NCI-H774 (cell line): ENCODE data around the gene TEX22.
A peak's percentile ranks its signal among the peaks of the same experiment; 100 is the strongest.

ENCODE experiments used
- DNase-seq: peaks from one replicate; lab custom pipeline; 2025; lab: John Stamatoyannopoulos, UW

The TEX22 gene

GRCh38 chr14:105384605-105385321 lies 13.6 kb upstream of the TEX22 start:
- DNase-seq = no peak

GRCh38 chr14:105385322-105385637 lies 13.1 kb upstream of the TEX22 start:
- DNase-seq = no peak

GRCh38 chr14:105385698-105386365 lies 12.5 kb upstream of the TEX22 start:
- no peak for DNase-seq

- no peak for DNase-seq
These were observed 11.5 kb upstream of the TEX22 start for GRCh38 chr14:105386581-105387529.

DNA sequence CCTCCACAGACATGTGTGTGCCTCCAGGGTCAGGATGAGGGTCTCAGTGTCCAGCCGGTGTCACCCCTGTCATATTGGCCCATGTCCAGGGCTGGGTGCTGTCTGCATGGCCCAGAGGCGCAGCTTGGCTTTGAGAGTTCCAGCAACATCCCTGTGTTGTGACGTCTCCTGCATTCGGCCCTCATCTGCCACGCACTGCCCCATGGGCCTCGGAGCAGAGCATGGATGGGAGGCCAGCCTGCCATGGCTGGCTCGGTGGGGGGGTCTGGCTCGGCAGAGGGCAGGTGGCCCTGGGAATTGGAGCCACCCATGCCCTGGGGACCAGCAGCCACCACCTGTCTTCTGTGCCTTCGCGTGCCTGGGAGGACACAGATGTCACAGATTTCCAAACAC lies 10.8 kb upstream of the TEX22 start:
- no peak for DNase-seq

DNA sequence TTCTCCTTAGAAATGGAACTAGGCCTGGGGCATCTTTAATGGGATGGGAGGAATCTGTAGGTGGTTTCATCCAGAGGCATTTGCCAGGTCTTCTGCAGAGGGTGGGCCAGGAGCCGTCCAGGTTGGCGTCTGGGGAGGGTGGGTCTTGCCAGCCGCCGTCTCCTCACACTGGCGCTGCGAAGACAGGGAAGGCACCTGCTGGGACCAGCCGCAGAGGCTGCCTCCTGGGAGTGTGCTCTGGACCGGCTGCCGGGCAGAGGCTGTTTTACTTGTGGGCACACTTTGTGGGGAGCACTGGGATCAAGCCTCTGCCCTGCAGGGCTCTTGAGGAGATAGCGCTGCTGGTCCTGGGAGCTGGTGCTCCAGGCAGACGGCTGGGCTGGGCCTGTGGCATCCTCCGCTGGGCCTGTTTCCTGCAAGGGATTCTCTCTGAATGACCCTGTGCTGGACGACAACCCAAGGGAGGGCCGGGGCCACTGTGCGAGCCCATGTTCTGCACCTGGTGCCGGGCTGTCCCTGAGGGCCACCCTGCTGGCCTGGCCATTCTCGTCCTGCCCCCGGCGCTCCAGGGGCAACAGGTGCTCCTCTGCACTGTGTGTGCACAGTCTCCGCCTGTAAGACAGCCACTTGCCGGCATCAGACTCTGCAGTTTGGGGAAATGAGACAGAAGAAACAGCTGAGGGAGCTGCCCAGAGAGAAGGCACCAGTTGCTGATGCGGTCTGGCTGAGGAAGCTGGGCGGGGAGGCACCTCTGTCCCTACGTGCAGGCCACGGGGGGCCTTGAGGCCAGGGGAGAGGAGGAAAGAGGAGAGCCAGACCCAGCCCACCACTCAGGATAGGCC lies 10.0 kb upstream of the TEX22 start:
- DNase-seq = no peak

DNA sequence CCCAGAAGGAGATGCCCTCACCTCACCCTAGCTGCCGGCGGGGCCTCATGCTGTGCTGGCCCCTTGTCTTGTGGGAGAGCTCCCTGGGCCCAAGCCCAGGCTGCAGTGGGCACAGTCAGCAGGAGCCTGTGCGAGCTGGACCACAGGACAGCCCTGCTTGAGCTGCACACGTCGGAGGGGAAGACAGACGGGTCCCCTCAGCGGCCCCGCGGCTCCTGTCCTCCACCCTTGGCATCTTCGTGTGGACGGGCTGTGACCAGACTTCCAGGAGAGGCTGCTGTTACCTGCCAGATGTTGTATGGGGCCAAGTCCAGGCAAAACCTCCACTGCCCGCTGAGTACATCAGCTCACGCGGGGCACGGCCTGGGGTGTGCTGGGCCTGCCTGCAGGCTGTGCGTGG lies 9.4 kb upstream of the TEX22 start:
- no peak for DNase-seq

- no peak for DNase-seq
These were observed 8.8 kb upstream of the TEX22 start for GRCh38 chr14:105389534-105389933.

DNA sequence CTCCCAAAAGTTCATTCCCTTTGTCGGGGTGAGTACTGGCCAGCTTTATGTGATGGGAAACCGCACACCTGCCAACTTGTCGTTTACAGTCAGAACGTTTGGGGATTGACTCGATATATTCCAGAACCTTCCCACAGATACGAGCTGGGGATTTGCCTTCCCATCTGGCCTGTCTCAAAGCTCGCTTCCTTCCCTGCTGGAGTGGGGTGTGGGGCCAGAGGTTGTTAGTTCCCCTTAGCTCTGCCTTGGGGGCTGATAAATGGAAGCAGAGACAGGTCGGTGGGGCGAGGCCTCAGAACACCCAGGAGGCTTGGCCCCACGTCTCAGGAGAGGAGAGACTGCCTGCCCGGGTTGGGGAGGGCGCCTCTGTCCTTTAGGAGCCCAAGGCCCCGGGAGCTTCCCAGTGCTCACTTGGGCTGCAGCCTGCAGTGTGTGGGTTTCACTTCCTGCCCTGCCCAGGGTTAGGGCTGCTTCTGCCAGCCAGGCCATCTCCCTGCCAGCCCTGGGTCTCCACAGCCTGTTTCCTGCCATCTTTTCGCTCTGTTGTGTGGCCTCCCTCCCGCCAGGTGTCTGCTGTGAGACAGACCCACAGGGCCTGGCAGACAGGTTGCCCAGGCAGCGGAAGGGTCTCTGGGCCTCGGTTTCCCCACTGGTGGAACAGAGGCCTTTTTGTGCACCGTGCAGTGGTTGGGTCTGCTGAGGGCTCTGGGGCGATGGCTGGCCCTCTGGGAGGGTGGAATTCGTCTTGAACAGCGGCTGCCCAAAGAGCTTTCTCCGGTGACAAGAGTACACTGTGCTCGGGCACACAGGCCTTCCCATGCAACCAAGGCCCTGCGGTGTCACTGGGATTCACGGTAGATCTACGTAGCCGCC lies 8.1 kb upstream of the TEX22 start:
- DNase-seq = no peak

DNA sequence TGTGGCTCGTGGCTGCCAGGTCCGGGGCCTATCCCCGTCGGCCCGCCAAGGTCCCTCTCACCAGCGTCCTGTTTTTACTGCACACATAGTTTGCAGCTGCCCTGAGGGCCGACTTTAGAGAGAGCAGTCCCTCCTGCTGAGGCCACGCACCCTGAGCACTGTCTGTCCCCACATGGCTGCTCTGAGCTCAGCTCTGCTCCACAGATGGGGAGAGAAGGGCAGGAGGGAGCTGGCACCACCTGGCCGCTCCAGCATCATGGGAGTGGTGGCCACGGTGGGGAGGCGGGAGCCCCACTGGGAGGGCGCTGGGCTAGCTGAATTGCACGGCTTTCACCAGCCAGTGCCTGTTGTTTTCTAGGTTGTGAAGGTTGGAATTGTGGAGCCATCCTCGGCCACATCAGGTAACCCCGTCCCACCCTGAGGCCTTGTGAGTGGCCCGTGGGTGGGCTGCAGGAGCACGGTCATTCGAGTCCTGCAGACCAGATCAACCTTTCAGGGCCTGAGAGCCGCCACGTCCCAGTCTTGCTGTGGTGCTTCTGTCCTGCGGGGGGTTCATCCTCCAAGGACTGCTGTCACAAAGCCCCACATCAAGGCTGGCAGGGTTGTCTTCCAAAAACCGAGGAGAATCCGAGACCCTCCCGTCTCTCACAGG lies 7.4 kb upstream of the TEX22 start:
- DNase-seq = no peak

DNA sequence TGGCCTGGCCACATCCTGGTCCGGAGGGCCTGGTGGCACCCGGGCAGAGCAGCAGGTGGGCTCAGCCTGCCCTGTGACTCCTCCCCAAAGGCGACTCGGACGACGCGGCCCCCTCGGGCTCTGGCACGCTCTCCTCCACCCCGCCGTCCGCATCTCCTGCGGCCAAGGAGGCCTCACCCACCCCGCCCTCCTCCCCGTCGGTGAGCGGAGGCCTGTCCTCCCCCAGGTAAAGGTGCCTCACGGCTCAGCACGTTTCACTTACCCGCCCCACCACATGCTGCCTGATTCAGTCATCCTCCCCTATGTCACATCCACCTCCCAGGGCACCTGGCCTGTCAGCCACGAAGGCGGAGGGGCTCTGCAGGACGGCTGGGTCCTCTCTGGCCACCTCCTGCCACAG lies 6.8 kb upstream of the TEX22 start:
- no peak for DNase-seq

- no peak for DNase-seq
These were observed 5.9 kb upstream of the TEX22 start for GRCh38 chr14:105392131-105393090.

DNA sequence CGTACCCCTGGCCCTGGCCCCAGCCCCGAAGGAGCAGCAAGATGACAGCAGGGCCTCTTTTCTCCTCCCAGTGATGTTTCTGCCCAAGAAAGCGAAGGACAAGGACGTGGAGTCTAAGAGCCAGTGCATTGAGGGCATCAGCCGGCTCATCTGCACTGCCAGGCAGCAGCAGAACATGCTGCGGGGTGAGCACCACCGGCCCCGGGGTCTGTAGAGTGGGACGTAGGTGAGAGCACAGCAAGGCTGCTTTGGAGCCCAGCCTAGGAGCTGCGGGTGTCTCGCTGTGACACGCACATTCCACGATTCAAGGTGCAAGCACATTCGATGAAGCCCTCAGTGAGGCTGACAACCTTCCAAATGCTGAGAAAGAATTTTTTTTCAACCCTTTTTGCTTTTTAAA lies 5.2 kb upstream of the TEX22 start:
- no peak for DNase-seq

- no peak for DNase-seq
These were observed 3.4 kb upstream of the TEX22 start for GRCh38 chr14:105394714-105395537.

DNA sequence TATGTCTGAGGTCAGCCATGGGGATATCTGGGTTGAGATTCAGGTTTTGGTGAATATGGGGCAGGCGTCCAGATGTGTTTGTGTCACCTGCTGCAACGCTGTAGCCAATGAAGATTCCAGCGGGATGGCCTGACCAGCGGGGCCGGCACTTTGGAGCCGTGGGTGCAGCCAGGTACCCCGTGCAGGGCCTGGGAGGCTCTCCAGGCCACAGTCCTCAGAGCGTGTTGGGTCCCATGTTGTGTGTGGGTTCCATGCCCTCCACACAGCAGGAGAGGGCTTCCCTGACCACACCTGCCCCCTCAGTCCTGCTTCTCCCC lies 2.8 kb upstream of the TEX22 start:
- no peak for DNase-seq

DNA sequence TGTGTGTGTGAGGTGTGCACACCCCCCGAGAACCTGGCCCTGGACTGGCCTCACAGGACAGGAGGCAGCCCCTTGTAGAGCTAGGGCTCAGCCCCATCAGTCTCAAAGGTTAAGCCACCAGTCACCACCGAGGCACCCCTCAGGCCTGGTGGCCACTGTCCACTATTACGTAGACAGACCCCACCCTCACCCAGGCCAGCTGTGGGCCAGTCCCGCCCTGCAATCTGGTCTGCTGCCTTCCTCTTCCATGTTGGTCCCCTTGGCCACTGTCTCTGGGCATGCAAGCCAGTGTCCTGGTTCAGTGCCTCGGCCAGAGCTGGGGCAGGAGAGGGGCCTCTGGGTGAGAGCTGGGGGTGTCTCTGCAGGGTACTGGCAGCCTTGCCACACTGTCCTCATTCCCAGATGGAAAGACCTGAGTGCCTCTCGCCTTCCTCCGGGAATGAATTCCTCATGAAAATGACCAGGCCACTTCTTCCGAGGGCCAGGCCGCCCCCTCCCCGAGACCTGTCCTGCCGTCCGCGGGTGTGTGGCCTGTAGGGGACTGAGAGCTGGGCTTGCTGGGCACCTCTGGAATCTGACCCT lies 897 bp upstream of the TEX22 start:
- no peak for DNase-seq

DNA sequence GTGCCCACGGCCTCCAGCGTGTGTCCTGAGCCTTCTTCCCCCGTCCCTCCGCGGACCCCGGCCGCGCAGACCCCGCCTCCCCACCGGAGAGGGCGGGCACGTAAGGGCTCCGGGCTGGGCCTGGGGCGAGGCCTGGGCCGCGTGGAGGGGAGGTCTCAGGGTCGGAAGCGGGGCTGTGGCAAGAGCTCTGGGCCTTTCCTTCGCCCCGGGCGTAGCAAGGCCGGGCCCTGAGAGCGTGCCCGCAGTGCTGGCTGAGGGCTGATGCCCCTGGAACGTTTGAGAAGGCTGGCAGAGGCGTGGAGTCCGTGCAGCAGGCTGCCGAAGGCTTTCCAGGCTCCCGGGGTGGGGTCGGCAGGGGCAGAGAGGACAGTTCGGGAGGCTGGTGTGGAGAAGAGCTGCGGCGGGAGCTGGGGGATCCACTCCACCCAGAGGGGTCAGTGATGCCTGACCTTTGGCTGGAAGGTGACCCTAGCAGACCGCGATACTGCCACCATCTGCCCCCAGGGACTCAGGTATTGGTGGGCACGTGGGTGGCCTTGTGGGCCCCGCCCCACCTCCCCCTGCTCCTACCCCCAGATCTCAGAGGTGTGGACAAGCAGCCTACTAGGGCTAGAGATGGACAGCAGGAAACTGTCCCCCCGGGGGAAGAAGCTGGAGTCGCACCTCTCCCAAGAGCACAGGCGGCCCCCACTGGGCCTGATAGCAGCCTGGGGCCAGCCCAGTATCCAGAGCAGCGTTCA lies 558 bp downstream of the TEX22 start:
- peak; percentile 37 for DNase-seq

DNA sequence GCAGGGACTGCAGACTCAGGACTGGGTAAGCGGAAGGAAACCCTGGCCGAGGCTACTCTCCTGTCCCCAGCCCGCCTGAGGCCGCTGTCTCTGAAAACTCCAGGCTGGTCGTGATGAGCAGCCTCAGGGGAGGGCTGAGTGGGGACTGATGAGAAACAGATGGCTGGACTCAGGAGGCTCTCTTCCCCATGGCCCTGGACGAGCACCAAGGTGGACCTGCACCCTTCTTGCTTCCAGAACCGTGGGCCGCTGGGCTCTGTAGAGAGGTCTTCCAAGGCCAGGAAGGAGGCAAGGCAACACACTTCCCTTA lies 1.1 kb downstream of the TEX22 start:
- no peak for DNase-seq
